HG03175 (cell line): ENCODE data around the gene TANK.

ENCODE experiments used
- ATAC-seq: cut with Tn5 transposase; IDR thresholded peaks from one replicate; pipeline ENCODE4 v1.9.1; 2021; ENCODE audit warnings: mild to moderate bottlenecking, moderate library complexity; ENCODE audit not compliant: unreplicated experiment

Gene TANK, protein sequence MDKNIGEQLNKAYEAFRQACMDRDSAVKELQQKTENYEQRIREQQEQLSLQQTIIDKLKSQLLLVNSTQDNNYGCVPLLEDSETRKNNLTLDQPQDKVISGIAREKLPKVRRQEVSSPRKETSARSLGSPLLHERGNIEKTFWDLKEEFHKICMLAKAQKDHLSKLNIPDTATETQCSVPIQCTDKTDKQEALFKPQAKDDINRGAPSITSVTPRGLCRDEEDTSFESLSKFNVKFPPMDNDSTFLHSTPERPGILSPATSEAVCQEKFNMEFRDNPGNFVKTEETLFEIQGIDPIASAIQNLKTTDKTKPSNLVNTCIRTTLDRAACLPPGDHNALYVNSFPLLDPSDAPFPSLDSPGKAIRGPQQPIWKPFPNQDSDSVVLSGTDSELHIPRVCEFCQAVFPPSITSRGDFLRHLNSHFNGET

DNA sequence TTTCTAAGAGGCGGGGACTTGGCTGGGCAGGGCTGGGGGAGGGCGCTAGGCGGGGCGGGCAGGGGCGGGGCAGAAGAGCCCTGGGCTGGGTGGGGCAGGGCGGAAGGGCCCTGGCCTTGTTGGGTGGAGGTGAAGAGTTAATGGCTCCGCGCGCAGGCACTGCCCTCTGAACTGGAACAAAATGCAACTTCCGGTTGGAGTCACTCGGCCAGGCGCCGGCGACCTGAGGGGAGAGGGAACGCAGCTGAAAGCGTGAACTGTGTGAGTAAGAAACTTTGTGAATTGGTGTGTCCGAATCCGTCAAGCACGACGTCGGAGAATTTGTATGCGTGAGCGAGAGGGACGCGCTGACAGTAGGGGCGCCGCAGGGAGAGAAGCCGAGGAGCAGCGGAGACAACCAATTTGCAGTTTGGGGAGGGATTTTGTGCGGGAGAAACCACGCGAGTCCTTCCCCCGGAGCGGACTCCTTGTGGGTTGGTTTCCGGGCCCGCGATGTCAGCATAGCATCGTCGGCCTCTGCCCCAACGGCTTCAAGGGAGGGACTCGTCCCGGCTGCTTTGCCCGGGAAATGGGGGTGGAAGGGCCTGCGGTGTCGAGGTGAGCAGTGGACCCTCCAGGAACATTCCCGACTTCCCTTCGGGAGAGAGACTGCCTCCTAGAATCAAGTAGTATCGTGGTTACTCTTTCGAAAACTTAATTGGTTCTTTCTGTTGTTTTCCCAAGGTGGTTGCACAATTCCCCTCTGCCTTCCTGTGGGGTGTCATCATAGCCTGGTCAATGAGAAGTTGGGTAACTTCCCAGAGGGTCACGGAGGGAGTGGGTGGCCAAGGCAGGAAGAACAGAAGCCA is at the start of gene TANK:
TANK (plus strand) TSS at position 203 of the 848 bp plus-strand sequence. CDS start 19,235 bp downstream, outside the sequence.
- peak; percentile 90 for ATAC-seq

DNA sequence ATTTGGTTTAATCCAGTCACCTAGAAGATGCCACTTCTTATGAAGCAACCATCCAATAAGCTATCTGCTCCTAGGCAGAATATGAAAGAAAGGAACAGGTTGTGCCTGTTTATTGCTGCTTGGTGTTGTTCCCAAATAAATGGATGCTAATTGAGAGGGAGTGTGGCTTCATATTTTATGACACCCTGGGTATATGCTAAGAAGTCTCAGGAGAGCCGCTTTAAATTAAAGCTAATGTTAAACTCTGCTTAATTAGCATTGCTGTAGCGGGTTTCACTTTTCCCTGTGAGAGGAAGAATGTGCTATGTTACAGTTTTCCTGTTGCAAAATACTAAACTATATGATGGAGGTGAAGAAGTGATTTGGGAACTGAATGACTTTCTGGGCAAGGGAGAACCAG is 48.7 kb upstream of the TANK start:
- ATAC-seq = no peak

DNA sequence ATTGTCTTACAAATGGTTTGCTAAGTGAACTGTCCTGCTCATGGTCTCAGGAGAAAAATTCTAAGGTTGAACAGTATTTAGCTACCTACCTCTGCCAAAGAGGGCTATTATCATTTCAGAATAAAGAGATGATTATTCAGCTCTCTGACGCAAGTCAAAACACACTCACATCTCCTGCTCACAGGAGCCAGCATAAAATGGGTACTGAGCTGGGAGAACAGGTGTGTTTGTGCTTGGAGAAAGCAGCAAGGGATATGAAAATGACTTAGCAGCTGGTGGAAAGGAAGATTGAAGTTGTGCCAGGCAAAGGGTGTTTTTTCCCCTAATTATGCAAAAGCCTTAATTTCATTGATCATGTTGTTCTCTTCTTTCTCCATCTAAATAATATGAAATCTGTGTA is 47.3 kb upstream of the TANK start:
- no peak for ATAC-seq

GRCh38 chr2:161113693-161114575 is 46.3 kb upstream of the TANK start:
- ATAC-seq = no peak

- ATAC-seq = no peak
These were observed 45.0 kb upstream of the TANK start for GRCh38 chr2:161115205-161115604.

DNA sequence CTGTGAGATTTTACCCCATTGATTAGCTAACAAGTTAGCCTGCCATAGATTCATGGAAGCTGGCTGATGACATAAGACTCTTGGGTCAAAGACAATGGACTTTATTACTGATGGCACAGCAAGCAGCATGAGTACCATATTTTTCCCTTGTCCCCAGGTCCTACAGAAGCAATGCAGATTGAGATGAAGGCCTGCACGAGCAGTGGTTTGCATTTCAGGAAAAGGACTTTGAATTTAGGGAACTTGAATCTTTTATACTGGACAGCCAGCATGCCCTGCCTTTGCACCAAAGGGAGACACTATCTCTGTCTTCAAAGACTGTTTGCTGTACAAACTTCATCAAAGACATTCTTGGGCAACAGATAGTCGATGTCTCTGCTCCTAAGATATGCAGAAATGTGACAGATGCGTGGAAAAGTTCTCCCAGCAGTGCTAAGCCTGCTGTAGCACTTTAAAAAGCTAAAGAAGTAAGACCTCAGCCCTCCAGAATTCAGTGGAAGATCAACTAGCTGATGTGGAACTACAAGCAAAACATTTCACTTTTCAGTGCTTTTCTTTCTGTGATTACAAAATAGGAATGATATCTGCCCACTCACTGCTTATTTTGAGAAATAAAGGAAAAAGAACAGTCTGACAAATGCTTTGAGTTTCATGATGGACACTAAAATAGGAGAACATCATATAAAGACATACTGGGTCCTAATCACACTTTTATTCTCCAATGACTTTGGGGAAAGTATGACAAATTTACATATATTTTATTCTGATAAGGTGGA is 44.4 kb upstream of the TANK start:
- no peak for ATAC-seq

GRCh38 chr2:161116509-161116908 is 43.7 kb upstream of the TANK start:
- ATAC-seq = no peak

- no peak for ATAC-seq
These were observed 42.7 kb upstream of the TANK start for GRCh38 chr2:161117506-161117905.

DNA sequence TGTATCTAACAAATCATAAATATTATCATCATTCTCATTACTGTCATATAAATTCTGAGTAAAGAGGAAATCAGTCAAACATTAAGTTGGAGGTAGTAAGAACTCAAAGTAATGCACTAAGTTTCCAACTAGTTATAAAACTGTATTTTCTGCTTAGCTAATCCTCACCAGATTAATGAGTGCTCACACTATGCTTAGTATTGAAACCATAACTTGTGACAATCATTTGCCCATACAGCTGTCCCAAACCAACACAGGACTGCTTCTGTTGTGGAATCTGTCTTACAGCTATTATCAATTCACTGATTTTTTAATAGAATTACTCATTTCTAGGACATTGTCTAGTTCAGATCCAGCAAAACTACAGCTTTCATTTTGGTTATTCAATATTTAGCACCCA is 41.5 kb upstream of the TANK start:
- peak; percentile 57 for ATAC-seq

DNA sequence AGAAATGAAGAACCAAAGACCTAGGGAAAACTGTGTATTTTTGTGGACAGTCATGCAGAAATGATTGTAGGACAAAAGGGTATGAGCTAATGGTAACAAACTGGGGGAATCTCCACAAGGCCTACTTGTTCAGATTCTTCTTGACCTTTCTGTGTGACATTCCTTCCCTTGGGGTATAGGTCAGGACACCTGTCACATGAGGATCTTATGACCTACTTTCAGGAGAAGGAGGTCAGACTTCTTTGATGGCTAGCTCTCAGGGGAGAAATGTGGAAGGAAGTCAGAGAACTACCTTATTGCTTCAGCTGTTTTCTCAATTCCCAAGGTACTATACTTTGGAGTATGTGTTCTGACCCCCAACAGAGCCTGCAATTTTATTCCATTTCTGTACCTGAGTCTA is 40.7 kb upstream of the TANK start:
- ATAC-seq = no peak

DNA sequence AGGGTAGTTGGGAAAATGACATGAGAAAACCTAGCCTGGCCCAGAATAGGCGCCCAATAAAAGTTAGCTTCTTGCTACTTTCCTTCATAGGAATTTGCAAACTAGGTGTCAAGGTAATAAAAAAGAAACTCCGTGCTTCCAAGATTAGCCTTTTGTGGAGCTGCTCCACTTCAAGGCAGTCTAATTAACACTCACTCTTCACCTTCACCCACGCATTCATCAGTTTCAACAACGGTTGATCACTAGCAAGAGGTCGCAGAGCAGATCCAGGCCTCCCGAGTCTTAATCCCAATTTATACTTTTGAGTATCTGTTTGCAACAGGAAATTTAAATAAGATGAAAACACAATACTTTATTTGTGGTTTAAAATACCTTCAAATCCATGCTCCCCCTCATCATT is 39.5 kb upstream of the TANK start:
- no peak for ATAC-seq

DNA sequence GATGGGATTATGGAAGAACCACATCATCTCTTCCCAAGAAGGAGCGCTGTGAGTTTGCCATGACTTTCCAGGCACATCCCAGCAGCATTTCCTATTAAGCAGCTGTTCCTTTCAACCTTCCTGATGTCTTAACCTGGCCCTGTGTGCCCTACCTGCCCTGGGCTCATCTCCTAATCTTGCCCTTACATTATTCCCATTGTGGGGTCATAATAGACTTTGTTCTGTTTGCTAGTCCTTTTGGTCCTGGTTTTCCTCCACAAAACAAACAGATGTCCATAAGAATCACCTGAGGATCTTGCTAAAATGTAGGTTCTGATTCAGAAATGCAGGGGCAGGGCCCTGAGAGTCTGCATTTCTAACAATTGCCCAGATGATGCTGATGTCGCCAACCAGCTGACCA is 38.6 kb upstream of the TANK start:
- ATAC-seq = no peak

- peak; percentile 48 for ATAC-seq
These were observed 37.3 kb upstream of the TANK start for GRCh38 chr2:161122772-161123530.

DNA sequence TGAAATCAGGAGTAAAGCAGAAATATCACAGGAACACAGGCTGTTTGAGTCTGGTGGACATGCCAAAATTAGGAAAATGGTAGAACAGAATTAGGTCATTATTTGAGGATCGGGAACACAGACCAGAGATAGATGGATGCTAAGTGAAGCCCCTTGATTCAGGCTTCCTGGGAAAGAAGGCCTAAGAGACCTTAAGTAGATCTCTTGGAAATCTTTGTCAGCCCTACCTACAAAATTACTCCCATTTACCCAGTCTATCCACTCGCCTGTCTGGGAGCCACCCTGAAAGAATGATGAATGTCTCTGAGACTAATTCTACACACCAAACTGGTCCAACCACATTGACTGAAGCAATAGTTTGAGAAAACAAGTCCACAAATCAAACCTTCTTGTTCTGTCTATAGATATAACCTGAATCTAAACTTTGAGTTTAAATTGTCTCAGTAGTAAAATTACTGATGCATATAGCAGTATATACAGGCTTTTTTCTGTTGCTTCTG is 36.6 kb upstream of the TANK start:
- ATAC-seq = no peak

- peak; percentile 49 for ATAC-seq
These were observed 36.0 kb upstream of the TANK start for GRCh38 chr2:161124201-161124600.

- no peak for ATAC-seq
These were observed 31.3 kb upstream of the TANK start for GRCh38 chr2:161128885-161129284.

DNA sequence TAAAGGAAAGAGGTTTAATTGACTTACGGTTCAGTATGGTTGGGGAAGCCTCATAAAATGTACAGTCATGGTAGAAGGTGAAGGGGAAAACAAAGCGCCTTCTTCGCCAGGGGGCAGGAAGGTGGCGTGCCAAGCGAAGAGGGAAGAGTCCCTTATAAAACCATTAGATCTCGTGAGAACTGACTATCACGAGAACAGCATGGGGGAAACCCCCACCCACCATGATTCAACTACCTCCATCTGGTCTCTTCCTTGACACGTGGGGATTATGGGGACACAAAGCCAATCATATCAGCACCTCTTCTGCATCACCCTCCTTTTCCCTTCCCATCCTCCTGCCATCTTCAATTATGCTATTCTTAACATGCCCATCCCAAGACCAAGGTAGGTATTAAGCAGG is 29.9 kb upstream of the TANK start:
- ATAC-seq = no peak

DNA sequence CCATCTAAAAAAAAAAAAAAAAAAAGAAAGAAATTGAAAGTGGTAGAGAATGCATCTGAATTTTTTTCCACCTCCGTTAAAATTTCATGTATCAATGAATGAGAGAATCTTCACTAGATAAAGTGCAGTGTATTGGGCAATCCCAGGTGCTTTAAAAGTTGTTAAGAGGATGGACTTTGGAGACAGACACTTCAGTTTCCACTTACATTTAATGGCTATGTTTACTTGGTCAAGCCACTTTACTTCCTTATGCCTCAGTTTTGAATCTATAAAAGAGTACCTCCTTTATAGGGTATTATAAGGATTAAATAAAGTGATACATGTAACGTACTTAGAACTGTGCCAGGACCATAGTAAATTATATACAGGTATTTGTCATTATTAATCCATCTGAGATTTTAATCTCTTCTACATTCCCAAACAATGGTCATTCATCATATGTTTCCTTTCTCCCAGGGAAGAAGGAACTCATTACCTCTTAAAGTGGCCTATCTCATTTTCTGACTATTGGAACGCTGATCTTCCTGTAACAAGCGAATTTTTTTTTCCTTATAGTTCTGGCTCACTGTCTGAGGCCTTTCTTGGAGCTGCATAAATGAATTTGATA is 29.1 kb upstream of the TANK start:
- no peak for ATAC-seq

- ATAC-seq = no peak
These were observed 28.4 kb upstream of the TANK start for GRCh38 chr2:161131804-161132203.
